Measurements from ENCODE around the gene COPE. TPM values are rescaled to one million over a fixed set of nuclear protein-coding genes. Genes with fewer than 3 reads are reported as not detected.
A peak's percentile ranks its signal among the peaks of the same experiment; 100 is the strongest.
"Not testable (repeated sequence)": the region's sequence is repeated elsewhere in the genome, so short reads cannot be mapped to it uniquely, and the experiment has no call there.

The COPE gene
- 151 and 207 TPM in 2 replicates for total RNA-seq

DNA sequence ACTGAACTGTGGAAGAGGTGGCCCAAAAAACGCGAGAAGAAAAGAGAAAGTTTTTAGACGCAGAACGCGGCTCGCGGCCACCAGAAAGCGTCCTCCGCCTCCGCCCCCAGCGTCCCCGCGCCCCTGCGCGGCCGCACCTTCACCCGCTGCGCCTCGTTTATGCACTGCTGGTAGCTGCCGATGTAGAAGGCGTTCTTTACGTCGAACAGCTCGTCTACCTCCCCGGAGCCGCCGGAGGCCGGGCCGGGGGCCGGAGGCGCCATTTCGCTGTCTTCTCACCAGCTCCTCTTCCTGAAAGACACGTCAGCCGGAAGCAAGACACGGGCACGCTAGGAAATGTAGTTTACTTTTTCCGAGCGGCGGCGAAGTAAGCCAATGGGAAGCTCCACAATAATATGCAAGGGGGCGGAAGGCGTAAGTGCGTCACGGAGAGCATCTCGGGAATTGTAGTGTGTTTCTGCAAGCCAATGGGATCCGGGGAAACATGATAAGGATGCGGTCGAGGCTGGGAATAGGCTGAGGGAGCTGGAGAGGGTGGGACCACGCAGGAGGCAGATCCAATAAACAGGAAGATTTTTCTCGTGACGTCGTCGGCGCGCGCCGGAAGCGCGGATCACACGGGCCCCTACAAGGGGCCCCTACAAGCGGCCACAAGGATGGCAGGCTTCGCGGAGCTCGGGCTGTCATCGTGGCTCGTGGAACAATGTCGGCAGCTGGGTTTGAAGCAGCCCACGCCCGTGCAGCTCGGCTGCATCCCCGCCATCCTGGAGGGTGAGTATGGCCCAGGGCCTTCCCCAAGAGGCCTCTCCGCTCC lies at the start of gene COPE, which contains the start of gene DDX49:
COPE (minus strand) TSS at position 302 of the 814 bp plus-strand sequence; CDS start at position 263, 39 bp downstream.
DDX49 (plus strand) TSS at position 630 of the 814 bp plus-strand sequence; CDS start at position 657, 27 bp downstream.
- DNase-seq (ENCODE audit: low read depth, low spot score), result peak; percentile 99

DNA sequence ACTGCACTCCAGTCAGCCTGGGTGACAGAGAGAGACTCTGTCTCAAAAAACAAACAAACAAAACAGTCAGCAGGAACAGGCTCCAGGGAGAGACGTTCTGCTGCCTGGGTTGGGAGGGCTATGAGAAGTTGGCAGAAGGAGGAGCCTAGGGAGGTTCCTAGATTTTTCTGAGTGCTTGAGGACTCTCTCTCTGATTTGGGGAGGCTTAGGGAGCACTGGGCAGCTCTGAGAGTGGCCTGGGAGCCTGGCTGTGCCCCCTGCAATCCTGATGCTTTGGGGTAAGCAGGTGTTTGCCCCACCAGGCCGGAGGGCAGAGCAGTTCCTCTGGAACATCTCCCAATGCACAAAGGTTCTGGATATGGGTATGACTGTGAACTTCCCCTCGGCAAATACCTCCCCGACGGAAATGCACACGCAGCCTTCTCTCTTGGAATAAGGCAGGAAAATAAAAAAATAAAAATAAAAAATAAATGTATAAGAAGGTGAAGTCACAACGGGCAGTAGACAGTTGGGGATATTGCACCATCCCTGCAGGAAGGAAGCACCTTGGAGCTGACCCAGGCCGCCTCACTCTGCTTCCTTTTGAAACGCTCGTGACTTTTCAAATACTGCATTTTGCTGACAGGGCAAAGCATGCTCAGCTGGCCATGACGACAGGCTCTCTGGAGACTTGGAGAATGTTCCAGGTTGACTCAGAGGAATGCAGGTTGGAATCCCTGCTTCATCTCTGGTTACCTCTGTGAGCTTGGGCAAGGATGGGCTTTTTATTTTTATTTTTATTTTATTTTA lies 48.4 kb upstream of the COPE start:
- peak; percentile 72 for DNase-seq (ENCODE audit: low read depth, low spot score)

DNA sequence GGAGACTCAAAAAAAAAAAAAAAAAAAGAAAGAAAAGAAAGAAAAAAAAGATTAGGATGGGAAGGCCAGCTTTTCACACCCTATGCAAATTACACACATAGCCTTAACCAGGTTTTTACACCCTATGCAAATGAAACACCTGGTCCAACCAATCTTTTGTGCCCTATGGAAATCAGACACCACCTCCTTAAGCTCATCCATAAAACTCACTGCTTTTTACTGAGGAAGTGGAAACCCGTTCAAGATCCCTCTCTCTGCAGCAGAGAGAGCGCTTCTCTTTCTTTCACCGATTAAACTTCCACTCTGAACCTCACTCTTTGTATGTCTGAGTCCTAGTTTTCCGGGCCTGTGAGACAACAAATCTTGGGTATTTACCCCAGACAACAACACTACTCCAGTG lies 47.1 kb upstream of the COPE start:
- DNase-seq (ENCODE audit: low read depth, low spot score), result no peak

- no peak for DNase-seq (ENCODE audit: low read depth, low spot score)
Measured at GRCh38 chr19:18964121-18964520, 44.9 kb upstream of the COPE start.

GRCh38 chr19:18961767-18962620 lies 42.8 kb upstream of the COPE start:
- no peak for DNase-seq (ENCODE audit: low read depth, low spot score)

DNA sequence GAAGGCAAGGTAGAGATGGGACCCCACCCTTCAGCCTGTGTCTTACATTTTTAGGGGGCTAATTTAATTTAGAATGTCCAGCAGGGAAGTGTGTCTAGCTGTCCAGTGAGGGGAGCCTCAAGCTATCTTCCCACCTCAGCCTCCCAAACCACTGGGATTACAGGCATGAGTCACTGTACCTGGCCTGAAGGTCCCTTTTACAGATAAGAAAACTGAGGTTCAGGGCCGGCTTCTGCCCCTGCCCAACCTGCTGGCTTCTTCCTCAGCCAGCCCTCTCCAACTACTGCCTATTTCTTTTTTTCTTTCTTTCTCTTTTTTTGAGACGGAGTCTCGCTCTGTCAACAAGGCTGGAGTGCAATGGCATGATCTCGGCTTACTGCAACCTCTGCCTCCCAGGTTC lies 41.2 kb upstream of the COPE start:
- no peak for DNase-seq (ENCODE audit: low read depth, low spot score)

DNA sequence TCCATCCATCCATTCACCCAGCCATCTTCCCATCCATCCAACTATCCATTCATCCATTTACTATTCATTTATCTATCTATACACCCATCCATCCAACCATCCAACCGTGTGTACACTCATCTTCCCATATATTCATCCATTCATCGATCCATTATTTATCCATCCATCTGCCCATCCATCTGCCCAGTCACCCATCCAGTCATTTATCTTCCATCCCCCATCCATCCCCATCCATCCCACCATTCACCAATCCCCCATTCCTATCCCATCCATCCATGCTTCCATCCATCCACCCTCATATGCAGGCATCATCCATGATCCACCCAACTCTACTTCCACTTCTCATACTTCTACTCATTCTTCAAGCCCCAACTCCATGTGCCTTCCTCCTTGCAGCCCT lies 35.9 kb upstream of the COPE start:
- DNase-seq (ENCODE audit: low read depth, low spot score), result no peak

DNA sequence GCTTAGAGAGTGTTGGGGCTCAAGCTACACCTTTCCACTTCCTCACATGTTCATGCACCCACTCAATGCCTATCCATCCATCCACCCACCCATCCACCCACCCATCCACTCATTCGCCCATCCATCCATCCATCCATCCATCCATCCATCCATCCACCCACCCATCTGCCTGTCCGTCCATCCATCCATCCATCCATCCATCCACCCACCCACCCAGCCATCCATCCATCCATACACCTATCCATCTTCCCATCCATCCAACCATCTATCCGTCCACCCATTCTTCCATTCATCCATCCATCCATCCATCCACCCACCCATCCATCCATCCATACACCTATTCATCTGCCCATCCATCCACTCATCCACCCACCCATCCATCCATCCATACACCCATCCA lies 34.9 kb upstream of the COPE start:
- DNase-seq (ENCODE audit: low read depth, low spot score), result no peak

- not testable (repeated sequence) for DNase-seq (ENCODE audit: low read depth, low spot score)
Measured at GRCh38 chr19:18952364-18953003, 33.3 kb upstream of the COPE start.

- no peak for DNase-seq (ENCODE audit: low read depth, low spot score)
Measured at GRCh38 chr19:18951721-18952281, 32.6 kb upstream of the COPE start.

GRCh38 chr19:18949858-18950257 lies 30.7 kb upstream of the COPE start:
- no peak for DNase-seq (ENCODE audit: low read depth, low spot score)

DNA sequence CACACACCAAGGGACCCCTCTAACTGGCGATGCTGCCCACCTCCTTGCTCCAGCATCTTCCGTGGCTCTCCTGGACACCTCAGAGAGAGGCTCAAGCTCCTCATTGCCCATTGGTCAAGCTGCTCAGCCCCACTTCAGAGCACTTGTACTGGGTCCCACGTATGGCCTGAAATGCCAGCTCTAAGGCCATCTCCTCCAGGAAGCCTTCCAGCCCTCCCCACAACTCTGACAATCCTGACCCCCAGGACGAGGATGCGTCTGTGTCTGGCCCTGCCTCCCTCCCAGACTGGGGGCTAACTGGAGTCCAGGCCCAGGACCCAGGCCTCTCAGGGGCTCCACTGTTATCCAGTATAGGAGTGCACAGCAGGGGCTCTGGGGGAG lies 29.8 kb upstream of the COPE start:
- no peak for DNase-seq (ENCODE audit: low read depth, low spot score)

DNA sequence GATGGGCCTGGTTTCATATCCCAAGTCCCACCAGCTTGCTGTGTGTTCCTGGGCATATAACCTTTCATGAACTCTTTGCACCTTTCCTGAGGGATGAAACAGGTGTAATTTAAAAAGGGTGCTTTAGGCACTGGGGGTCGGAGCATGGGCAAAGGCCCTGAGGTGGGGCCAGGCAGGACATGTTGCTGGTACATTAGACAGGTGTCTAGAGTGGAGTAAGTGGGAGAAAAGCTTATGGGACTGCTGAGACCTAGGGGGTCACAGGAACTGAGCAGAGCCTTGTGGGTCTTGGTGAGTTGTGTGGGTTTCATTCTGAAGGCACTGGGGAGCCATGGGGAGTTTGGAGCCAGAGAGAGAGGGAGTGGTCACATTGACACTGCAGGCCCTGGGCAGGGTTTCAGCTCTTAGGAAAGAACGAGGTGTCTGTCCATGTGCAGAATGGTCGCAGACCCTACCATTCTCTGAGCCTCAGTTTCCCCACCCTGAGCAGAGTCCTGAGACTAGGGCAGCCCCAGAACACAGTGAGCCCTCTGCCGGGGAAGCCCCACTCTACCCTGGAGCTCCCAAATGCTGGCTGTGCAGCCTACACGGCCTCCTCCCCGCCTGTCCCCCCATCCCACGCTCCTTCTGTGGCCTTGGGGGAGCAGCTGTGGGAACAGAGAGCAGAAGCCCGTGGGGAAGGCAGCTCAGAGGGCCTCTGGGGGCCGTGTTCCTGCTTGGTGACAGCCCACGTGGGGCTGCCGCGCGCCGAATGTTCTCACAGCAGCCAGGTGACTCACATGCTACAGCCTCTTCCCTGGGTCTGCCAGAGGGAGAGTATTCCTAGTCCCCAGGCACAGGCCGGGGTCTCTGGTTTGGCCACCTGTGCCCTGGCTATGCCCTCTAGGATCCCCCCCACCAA lies 29.1 kb upstream of the COPE start:
- no peak for DNase-seq (ENCODE audit: low read depth, low spot score)

DNA sequence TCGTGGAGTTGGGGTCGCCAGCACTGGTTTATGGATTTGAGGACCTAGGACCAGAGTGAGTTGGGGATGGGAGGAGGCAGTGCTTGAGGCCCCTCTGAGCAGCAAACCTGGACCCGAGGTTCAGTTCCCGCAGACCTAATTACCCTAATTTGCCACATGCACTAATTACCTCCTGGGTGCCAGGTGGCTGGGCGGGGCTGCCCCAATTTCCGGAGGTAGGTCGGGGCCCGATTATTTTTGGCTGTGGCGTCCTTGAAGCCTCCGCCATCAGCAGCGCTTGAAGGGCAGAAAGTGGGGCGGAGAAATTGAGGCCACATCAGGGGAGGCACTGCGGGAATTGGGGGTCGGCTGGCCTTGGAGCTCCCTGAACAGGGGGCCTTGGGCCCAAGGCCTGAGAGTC lies 27.7 kb upstream of the COPE start:
- DNase-seq (ENCODE audit: low read depth, low spot score), result no peak

GRCh38 chr19:18946335-18946734 lies 27.1 kb upstream of the COPE start:
- DNase-seq (ENCODE audit: low read depth, low spot score), result no peak

- no peak for DNase-seq (ENCODE audit: low read depth, low spot score)
Measured at GRCh38 chr19:18945297-18945696, 26.1 kb upstream of the COPE start.

- no peak for DNase-seq (ENCODE audit: low read depth, low spot score)
Measured at GRCh38 chr19:18943465-18943864, 24.3 kb upstream of the COPE start.

DNA sequence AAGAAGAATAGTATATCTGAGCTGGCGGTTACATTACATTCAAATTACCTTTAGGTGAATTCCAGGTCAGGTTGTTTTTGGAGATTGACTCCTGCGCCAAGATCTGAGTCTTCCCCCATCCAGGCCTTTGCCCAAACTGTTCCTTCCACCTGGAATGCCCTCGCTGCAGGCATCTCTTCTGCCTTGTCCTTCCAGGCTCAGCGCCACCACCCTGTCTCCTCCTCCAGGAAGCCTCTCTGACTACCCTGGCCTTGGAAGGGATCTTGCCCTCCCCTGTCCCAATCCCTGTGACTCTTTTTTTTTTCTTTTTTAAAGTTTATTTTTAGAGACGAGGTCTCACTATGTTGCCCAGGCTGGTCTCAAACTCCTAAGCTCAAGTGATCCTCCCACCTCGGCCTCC lies 23.5 kb upstream of the COPE start:
- DNase-seq (ENCODE audit: low read depth, low spot score), result no peak

DNA sequence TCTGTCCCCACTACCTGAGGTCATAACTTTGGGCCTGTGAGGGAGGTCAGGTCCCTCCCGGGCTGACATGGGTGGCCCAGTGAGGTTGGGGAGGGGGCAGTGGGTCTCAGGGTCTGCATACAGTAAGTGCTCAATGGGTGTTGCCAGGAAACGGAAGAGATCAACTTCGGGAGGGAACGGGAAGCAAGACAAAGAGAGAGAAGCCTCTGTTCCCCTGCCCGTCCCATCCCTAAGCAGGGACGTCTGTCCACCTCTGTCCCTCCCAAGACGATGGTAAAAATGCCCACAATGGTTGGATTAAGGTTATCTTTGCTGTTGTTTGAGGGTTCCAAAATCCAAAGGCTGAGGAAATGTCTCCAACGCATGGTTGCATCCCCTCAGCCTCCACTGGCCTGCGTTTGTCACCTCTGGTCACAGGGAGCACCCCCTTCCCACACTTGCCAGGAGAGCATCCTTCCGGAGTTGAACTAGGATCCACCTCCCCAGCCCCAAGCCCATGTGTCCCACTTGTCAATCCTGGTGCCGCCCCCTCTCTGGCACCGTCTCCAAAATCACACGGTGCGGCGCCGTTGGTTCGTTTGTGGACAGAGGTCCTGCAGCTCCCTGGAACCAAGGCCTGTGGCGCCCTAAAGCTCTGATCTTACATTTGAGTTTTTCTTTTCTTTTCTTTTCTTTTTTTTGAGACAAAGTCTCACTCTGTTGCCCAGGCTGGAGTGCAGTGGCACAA lies 22.6 kb upstream of the COPE start:
- DNase-seq (ENCODE audit: low read depth, low spot score), result no peak

Data from pulmonary artery endothelial cell (primary cell).